WTC11 (cell line): ENCODE data around the gene CRCP. TPM values are rescaled to one million over a fixed set of nuclear protein-coding genes. Genes with fewer than 3 reads are reported as not detected.
"Not testable (repeated sequence)": the region's sequence is repeated elsewhere in the genome, so short reads cannot be mapped to it uniquely, and the experiment has no call there.

Experiments
- ATAC-seq: fragments of 200-7000 bp; cut with Tn5 transposase; 2 replicates; pipeline ENCODE4 v1.10.0; 2021; ENCODE audit warnings: mild to moderate bottlenecking, moderate library complexity
- CTCF ChIA-PET: fragments of 300-600 bp; sonication (Branson Sonifier 250); formaldehyde crosslinking; loops from one replicate; lab custom pipeline; 2021; ENCODE audit warnings: antibody characterized with exemption; lab: Charles Lee
- POLR2A ChIA-PET: fragments of 350-600 bp; sonication (Branson Sonifier 250); formaldehyde crosslinking; loops from one replicate; lab custom pipeline; 2021; ENCODE audit warnings: antibody characterized with exemption; lab: Charles Lee
- DNase-seq: peaks from one replicate; pipeline ENCODE4 v3.0.0; 2021; ENCODE audit warnings: low spot score
- H3K27ac Mint-ChIP-seq: 2 replicates; pipeline ENCODE4 v1.8.0; 2021; ENCODE audit warnings: mixed read lengths
- H3K27me3 Mint-ChIP-seq: 2 replicates; pipeline ENCODE4 v1.8.0; 2021; ENCODE audit warnings: low read depth, mild to moderate bottlenecking, moderate library complexity, mixed read lengths
- H3K36me3 Mint-ChIP-seq: 2 replicates; pipeline ENCODE4 v1.8.0; 2021; ENCODE audit warnings: mixed read lengths
- H3K4me1 Mint-ChIP-seq: 2 replicates; pipeline ENCODE4 v1.8.0; 2022; ENCODE audit warnings: mixed read lengths
- H3K4me3 Mint-ChIP-seq: 2 replicates; pipeline ENCODE4 v1.8.0; 2021; ENCODE audit warnings: mild to moderate bottlenecking, moderate library complexity, mixed read lengths
- H3K9me3 Mint-ChIP-seq: 2 replicates; pipeline ENCODE4 v1.8.0; 2021; ENCODE audit warnings: mixed read lengths
- AR ChIP-seq: fragments of 250-450 bp; sonication (Bioruptor Pico); IDR thresholded peaks from 2 replicates; pipeline ENCODE4 v1.9.0; 2021; ENCODE audit warnings: mild to moderate bottlenecking
- CREB1 ChIP-seq: sonication (generic); formaldehyde crosslinking; IDR thresholded peaks from 2 replicates; pipeline ENCODE4 v1.8.0; 2023; ENCODE audit warnings: mild to moderate bottlenecking, missing genetic modification reagents
- EMX1 ChIP-seq: fragments of 250-450 bp; sonication (Bioruptor Pico); IDR thresholded peaks from 2 replicates; pipeline ENCODE4 v1.8.0; 2021; ENCODE audit warnings: mild to moderate bottlenecking
- ETV6 ChIP-seq: sonication (generic); formaldehyde crosslinking; IDR thresholded peaks from 2 replicates; pipeline ENCODE4 v1.8.1; 2022; ENCODE audit warnings: mild to moderate bottlenecking, missing genetic modification reagents
- FOXJ3 ChIP-seq: sonication (generic); formaldehyde crosslinking; IDR thresholded peaks from 2 replicates; pipeline ENCODE4 v1.9.0; 2021; ENCODE audit warnings: missing genetic modification reagents, mild to moderate bottlenecking, borderline replicate concordance
- FOXK1 ChIP-seq: sonication (generic); formaldehyde crosslinking; IDR thresholded peaks from 2 replicates; pipeline ENCODE4 v1.8.0; 2022; ENCODE audit warnings: mild to moderate bottlenecking, moderate library complexity, missing genetic modification reagents
- IRF2 ChIP-seq: sonication (generic); formaldehyde crosslinking; IDR thresholded peaks from 2 replicates; pipeline ENCODE4 v1.8.0; 2022; ENCODE audit warnings: low read depth, missing genetic modification reagents, borderline replicate concordance
- JAZF1 ChIP-seq: fragments of 250-450 bp; sonication (Bioruptor Pico); IDR thresholded peaks from 2 replicates; pipeline ENCODE4 v1.9.0; 2021; ENCODE audit warnings: moderate library complexity, mild to moderate bottlenecking, inconsistent platforms
- NFYB ChIP-seq: sonication (generic); formaldehyde crosslinking; conservative IDR thresholded peaks from 2 replicates; pipeline ENCODE4 v1.8.0; 2022; ENCODE audit warnings: low read depth, missing genetic modification reagents
- PREB ChIP-seq: sonication (generic); formaldehyde crosslinking; IDR thresholded peaks from 2 replicates; pipeline ENCODE4 v1.8.1; 2022; ENCODE audit warnings: mild to moderate bottlenecking, missing genetic modification reagents, moderate library complexity, borderline replicate concordance
- RELA ChIP-seq: sonication (generic); formaldehyde crosslinking; IDR thresholded peaks from 2 replicates; pipeline ENCODE4 v1.8.1; 2022; ENCODE audit warnings: missing genetic modification reagents, mild to moderate bottlenecking, borderline replicate concordance
- SOX15 ChIP-seq: fragments of 250-450 bp; sonication (Bioruptor Pico); IDR thresholded peaks from 2 replicates; pipeline ENCODE4 v1.9.0; 2021; ENCODE audit warnings: mild to moderate bottlenecking
- SP1 ChIP-seq: sonication (generic); formaldehyde crosslinking; conservative IDR thresholded peaks from 2 replicates; pipeline ENCODE4 v1.8.1; 2022; ENCODE audit warnings: missing genetic modification reagents
- TP53 ChIP-seq: sonication (generic); formaldehyde crosslinking; IDR thresholded peaks from 2 replicates; pipeline ENCODE4 v1.8.1; 2023; ENCODE audit warnings: mild to moderate bottlenecking, missing genetic modification reagents
- ZNF232 ChIP-seq: sonication (generic); formaldehyde crosslinking; IDR thresholded peaks from 2 replicates; pipeline ENCODE4 v1.8.0; 2022; ENCODE audit warnings: mild to moderate bottlenecking, missing genetic modification reagents
- ZNF263 ChIP-seq: sonication (generic); formaldehyde crosslinking; IDR thresholded peaks from 2 replicates; pipeline ENCODE4 v1.8.1; 2022; ENCODE audit warnings: low read depth, mild to moderate bottlenecking, moderate library complexity, missing genetic modification reagents
- ZNF317 ChIP-seq: sonication (generic); formaldehyde crosslinking; IDR thresholded peaks from 2 replicates; pipeline ENCODE4 v1.8.1; 2023; ENCODE audit warnings: low read depth, mild to moderate bottlenecking, moderate library complexity, missing genetic modification reagents, borderline replicate concordance
- ZNF396 ChIP-seq: fragments of 250-450 bp; sonication (Bioruptor Pico); IDR thresholded peaks from 2 replicates; pipeline ENCODE4 v1.8.0; 2021; ENCODE audit warnings: mild to moderate bottlenecking, moderate library complexity, borderline replicate concordance
- ZNF416 ChIP-seq: fragments of 250-450 bp; sonication (Bioruptor Pico); IDR thresholded peaks from 2 replicates; pipeline ENCODE4 v1.9.0; 2021; ENCODE audit warnings: mild to moderate bottlenecking, inconsistent platforms
- ZNF671 ChIP-seq: fragments of 250-450 bp; sonication (Bioruptor Pico); IDR thresholded peaks from 2 replicates; pipeline ENCODE4 v1.8.0; 2021; ENCODE audit warnings: mild to moderate bottlenecking
- total RNA-seq: library from RNA; stranded (reverse); gene quantifications from 3 replicates; pipeline ENCODE4 v1.2.3, GENCODE V29; 2021
- TF ChIP-seq, protein P1 (sequence below): sonication (generic); formaldehyde crosslinking; IDR thresholded peaks from 2 replicates; pipeline ENCODE4 v1.8.0; 2023; ENCODE audit warnings: missing genetic modification reagents
- TF ChIP-seq, protein P2 (sequence below): sonication (generic); formaldehyde crosslinking; IDR thresholded peaks from 2 replicates; pipeline ENCODE4 v1.8.1; 2023; ENCODE audit warnings: mild to moderate bottlenecking, moderate library complexity, missing genetic modification reagents

The CRCP gene
- total RNA-seq, 1 experiment from 2014 or later, result 23.3 TPM

GRCh38 chr7:66169616-66170015 lies 55.0 kb downstream of the CRCP start:
- DNase-seq (no peak), ATAC-seq (no peak)
- Mint-ChIP-seq H3K27ac (no peak overlapping the region), H3K9me3 (no peaks in the 10 kb centered on the region), H3K4me3 (no peak overlapping the region), H3K36me3 (no peaks in the 10 kb centered on the region), H3K27me3 (no peaks in the 10 kb centered on the region), H3K4me1 (no peaks in the 10 kb centered on the region)
- ChIA-PET CTCF (interaction anchor here (0.9 kb wide), 1 partner anchor 15 kb away, joined by 4 read pairs; no protein-coding TSS in a partner anchor), POLR2A (interaction anchor here (0.6 kb wide), 1 partner anchor 32 kb away, joined by 3 read pairs; no protein-coding TSS in a partner anchor)
- no peak for TF ChIP-seq RELA (CRISPR knock-in tag)
- TF ChIP-seq AR, result no peak
- TF ChIP-seq ZNF317 (CRISPR knock-in tag), result no peak
- TF ChIP-seq ZNF416 (CRISPR knock-in tag), result no peak
- TF ChIP-seq SP1, result no peak
- TF ChIP-seq ZNF671, result no peak
- no peak for TF ChIP-seq SOX15 (CRISPR knock-in tag)
- no peak for TF ChIP-seq FOXJ3 (CRISPR knock-in tag)
- TF ChIP-seq ZNF396 (CRISPR knock-in tag), result no peak

GRCh38 chr7:66170309-66171231 lies 55.9 kb downstream of the CRCP start:
- Mint-ChIP-seq H3K9me3 (no peaks in the 10 kb centered on the region), H3K27ac (no peak overlapping the region), H3K36me3 (no peaks in the 10 kb centered on the region), H3K4me3 (no peak overlapping the region), H3K4me1 (peaks cover 4% of the 10 kb centered on the region; the same call in 1 of the 2 replicates), H3K27me3 (no peaks in the 10 kb centered on the region)
- ChIA-PET POLR2A (interaction anchor here (1.1 kb wide), 1 partner anchor 96 kb away, joined by 3 read pairs; no protein-coding TSS in a partner anchor), CTCF (interaction anchor here (0.9 kb wide), 1 partner anchor 16 kb away, joined by 4 read pairs; no protein-coding TSS in a partner anchor)
- no peak for DNase-seq
- ATAC-seq, result no peak
- TF ChIP-seq ZNF416 (CRISPR knock-in tag), result no peak
- TF ChIP-seq ETV6, result no peak
- no peak for TF ChIP-seq NFYB (CRISPR knock-in tag)
- TF ChIP-seq ZNF232 (CRISPR knock-in tag), result no peak
- TF ChIP-seq, protein P1, sequence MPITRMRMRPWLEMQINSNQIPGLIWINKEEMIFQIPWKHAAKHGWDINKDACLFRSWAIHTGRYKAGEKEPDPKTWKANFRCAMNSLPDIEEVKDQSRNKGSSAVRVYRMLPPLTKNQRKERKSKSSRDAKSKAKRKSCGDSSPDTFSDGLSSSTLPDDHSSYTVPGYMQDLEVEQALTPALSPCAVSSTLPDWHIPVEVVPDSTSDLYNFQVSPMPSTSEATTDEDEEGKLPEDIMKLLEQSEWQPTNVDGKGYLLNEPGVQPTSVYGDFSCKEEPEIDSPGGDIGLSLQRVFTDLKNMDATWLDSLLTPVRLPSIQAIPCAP (CRISPR knock-in tag), result no peak
- TF ChIP-seq JAZF1 (CRISPR knock-in tag), result no peak
- no peak for TF ChIP-seq ZNF263 (CRISPR knock-in tag)
- no peak for TF ChIP-seq IRF2 (CRISPR knock-in tag)
- TF ChIP-seq, protein P2, sequence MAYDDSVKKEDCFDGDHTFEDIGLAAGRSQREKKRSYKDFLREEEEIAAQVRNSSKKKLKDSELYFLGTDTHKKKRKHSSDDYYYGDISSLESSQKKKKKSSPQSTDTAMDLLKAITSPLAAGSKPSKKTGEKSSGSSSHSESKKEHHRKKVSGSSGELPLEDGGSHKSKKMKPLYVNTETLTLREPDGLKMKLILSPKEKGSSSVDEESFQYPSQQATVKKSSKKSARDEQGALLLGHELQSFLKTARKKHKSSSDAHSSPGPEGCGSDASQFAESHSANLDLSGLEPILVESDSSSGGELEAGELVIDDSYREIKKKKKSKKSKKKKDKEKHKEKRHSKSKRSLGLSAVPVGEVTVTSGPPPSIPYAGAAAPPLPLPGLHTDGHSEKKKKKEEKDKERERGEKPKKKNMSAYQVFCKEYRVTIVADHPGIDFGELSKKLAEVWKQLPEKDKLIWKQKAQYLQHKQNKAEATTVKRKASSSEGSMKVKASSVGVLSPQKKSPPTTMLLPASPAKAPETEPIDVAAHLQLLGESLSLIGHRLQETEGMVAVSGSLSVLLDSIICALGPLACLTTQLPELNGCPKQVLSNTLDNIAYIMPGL, result no peak
- no peak for TF ChIP-seq EMX1 (CRISPR knock-in tag)
- TF ChIP-seq PREB (CRISPR knock-in tag), result no peak
- TF ChIP-seq CREB1 (CRISPR knock-in tag), result no peak
- TF ChIP-seq FOXK1 (CRISPR knock-in tag), result no peak
- TF ChIP-seq TP53 (CRISPR knock-in tag), result no peak

DNA sequence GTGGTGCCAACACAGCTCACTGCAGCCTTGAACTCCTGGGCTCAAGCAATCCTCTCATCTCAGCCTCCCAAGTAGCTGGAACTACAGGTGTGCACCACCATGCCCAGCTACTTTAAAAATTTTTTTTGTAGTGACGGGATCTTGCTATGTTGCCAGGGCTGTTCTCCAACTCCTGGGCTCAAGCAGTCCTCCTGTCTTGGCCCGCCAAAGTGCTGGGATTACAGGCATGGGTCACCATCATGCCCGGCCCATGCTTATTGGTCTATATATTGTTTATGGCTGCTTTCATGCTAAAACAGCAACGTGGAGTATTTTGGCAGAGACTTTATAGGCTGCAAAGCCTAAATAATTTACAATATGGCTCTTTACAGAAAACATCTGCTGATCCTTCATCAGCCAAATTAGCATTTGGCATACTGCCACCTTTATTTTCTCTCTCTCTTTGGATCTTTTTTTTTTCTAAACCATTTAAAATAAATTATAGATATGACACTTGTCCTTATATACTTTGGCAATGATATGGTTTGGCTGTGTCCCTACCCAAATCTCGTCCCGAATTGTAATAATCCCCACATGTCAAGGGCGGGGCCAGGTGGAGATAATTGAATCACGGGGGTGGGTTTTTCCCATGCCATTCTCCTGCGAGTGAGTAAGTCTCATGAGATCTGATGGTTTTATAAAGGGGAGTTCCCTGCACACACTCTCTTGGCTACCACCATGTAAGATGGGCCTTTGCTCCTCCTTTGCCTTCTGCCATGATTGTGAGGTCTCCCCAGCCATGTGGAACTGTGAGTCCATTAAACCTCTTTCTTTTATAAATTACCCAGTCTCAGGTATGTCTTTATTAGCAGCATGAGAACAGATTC lies 58.1 kb downstream of the CRCP start:
- POLR2A ChIA-PET, H3K27me3 Mint-ChIP-seq: not testable (repeated sequence)

More for the DNA sequence above, 58.1 kb downstream of the CRCP start:
- H3K36me3 Mint-ChIP-seq, H3K4me1 Mint-ChIP-seq, H3K4me3 Mint-ChIP-seq, H3K27ac Mint-ChIP-seq, DNase-seq, CTCF ChIA-PET, ATAC-seq, H3K9me3 Mint-ChIP-seq: not testable (repeated sequence)
